NCI-H774 (cell line): ENCODE data around the gene TMEM131L.
"Not testable (repeated sequence)": the region's sequence is repeated elsewhere in the genome, so short reads cannot be mapped to it uniquely, and the experiment has no call there.

Source experiments
- DNase-seq: peaks from one replicate; lab custom pipeline; 2025; lab: John Stamatoyannopoulos, UW

Gene TMEM131L

DNA sequence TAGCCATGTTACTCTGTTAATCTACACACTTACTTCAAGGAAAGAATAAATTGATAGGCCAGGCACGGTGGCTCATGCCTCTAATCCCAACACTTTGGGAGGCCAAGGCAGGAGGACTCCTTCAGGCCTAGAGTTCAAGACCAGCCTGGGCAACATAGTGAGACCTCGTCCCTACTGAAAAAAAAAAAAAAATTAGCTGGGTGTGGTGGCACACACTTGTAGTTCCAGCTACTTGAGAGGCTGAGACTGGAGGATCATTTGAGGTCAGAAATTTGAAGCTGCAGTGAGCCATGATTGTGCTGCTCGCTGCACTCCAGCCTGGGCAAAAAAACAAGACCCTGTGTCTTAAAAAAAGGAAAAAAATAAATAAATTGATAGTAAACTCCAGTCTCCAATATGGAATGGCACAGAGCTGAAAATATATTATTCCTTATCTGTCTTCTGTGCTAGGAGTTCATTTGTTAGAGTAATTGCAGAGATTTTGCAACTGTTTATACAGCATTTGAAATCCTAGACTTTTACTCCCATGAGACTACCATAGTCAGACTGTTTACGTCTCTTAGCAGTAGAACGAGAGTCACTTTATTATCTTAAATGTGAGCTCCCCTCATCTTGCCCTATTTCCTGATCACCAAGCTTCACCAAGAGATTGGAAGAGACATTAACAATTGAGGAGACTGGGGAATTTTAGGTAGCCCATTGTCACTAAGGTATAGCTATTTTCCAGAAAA lies 18.8 kb upstream of the TMEM131L start:
- DNase-seq: no peak

DNA sequence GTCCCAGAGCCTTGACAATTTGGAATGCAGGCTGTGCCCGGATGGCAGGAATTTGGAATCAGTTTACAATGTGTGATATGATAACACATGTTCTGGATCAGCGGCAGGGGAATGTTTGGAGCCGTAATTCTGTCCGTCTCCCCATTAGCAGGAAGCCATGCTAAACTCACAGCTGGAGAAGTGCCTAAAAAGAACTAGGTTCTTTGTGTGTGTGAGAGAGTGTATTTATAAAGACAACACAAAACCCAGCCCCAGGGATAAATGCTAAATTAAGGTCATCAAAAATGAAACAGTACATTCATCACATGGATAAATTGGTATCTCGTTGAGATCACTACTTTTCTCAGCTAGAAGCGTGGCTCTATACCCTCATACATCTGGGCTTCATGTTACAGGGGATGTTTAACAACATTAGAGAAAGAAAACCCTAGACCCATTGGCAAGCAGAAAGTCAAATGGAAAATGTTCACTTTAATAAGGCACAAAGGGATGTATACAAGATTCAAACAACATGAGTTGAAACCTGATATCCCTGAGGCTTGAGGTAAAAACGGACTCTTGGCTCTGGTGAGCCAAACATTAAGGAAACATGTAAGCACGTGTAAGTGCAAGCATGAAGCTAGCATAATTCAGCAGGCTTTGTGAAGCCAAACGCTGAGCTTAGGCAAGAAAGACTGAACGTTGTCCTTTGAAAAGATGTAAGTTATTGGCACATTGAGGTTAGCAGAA lies 18.0 kb upstream of the TMEM131L start:
- no peak for DNase-seq

- DNase-seq: no peak
Observed at GRCh38 chr4:153449338-153449737, 16.8 kb upstream of the TMEM131L start.

GRCh38 chr4:153450544-153450917 lies 15.6 kb upstream of the TMEM131L start:
- no peak for DNase-seq

- not testable (repeated sequence) for DNase-seq
Observed at GRCh38 chr4:153451145-153451544, 15.0 kb upstream of the TMEM131L start.

- no peak for DNase-seq
Observed at GRCh38 chr4:153451911-153452657, 14.1 kb upstream of the TMEM131L start.

DNA sequence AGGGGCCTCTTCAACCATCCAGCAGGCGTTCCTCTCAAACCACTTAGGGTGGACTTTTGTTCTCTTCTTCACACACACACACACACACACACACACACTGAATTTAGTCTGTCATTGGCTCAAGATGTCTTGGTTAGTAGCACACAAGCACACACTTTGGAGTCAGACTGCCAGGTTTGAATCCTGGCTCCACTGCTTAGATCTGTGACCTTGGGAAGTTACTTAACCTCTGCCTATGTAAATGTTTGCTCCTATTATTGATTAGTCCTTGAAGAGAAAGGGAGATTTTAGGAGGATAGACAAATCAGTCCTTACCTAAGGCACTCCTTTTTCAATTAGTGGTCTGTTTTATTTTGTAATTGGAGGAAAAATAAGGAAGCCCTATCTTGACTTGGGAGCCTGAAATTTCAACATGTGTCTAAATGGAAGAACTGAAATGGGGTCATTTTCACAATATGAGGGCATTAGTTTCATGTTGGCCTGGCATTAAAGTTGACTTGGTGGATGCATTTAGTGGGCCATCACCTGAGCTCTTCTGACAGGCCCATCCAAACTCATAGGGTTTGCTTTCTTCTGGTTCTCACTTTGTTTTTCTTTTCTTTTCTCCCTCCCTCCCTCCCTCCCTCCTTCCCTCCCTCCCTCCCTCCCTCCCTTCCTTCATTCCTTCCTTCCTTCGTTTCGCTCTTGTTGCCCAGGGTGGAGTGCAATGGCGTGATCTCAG lies 13.3 kb upstream of the TMEM131L start:
- no peak for DNase-seq

DNA sequence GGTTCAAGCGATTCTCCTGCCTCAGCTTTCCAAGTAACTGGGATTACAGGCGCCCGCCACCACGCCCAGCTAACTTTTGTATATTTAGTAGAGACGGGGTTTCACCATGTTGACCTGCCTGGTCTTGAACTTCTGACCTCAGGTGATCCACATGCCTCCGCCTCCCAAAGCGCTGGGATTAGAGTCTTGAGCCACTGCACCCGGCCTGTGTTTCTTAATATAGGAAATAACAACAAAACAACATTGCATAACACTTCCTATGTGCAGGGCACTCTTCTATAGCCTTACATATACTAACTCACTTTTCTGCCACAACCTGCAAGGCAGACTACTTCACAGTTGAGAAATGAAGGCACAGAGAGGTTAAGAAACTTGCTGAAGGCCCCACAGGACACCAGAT lies 12.8 kb upstream of the TMEM131L start:
- DNase-seq: no peak

DNA sequence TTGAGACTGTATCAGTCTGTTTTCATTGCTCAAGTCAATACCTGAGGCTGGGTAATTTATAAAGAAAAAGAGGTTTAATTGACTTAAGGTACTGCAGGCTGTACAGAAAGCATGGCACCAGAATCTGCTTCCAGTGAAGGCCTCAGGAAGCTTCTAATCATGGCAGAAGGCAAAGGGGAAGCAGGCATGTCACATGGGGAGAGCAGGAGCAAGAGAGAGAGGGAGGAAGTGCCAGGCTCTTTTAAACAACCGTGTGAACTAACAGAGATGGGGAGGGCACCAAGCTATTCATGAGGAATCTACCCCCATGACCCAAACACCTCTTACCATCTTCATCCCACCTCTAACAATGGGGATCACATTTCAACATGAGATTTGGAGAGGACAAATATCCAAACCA lies 7.2 kb upstream of the TMEM131L start:
- DNase-seq: no peak

DNA sequence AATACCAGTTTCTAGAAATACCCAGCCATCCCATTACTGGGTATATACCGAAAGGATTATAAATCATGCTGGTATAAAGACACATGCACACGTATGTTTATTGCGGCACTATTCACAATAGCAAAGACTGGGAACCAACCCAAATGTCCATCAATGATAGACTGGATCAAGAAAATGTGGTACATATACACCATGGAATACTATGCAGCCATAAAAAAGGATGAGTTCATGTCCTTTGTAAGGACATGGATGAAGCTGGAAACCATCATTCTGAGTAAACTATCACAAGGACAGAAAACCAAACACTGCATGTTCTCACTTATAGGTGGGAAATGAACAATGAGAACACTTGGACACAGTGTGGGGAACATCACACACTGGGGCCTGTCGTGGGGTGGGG lies 4.6 kb upstream of the TMEM131L start:
- DNase-seq: not testable (repeated sequence)

GRCh38 chr4:153464068-153464467 lies 2.1 kb upstream of the TMEM131L start:
- DNase-seq: no peak

GRCh38 chr4:153465140-153465539 lies 1.0 kb upstream of the TMEM131L start:
- no peak for DNase-seq

GRCh38 chr4:153465615-153466080 lies 512 bp upstream of the TMEM131L start:
- no peak for DNase-seq

DNA sequence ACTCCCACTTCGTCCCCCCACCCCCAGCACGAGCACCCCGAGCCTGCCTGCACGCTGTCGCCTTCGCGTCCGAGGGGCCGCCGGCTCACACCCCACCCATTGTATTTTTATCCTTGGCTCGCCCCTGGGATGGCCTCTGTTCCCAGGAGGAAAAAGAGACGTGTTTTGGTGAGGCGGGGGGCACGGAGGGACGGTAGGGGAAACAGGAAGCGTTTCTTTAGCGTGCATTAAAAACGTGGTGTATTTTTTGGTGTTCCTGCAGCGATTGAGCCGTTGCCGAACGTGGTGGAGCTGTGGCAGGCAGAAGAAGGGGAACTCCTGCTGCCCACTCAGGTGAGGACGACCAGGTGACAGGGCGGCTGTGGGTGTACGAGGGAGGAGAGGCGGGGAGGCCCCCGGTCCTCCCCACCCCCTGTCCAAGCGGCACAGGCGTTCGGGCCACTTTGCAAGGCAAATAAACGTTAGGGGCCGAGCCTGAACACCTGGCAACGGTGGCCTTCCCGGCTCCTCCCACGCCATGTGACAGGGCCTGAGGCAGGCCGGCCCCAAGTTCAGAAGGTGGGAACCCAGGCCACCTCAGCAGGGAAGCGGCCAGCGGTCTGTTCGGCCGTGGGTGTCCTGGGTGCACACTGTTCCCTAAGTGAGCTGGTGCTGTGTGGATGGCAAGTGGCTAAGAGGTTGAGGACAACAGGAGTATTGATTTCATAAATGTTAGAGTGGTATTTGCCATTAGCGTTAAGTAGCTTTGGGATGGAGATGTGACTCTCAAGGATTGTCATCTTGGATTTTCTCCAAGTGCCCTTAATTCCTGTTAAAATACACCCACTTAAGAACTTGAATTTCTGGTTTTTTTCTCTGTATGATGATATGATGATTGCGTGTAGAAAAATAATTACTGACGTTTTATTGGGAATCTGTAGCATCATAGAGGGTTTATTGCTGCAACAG lies 1.1 kb downstream of the TMEM131L start:
- peak; percentile 47 for DNase-seq

DNA sequence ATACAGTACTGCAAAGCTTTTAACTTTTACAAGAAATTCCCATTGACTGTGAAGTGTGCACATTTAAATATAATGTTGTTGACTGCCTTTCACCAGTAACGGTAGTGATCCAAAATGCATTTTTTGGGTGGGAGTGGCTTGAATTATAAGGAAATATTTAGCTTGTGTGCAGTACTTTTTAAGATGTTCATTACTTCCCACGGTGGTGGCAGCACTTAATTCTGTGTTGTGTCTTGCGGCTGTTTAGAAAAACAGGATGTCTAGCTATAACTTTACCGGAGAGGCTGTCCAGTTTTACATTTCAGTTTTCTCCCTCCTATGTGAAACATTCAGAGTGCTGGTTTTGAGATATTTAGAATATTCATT lies 1.7 kb downstream of the TMEM131L start:
- DNase-seq: no peak

DNA sequence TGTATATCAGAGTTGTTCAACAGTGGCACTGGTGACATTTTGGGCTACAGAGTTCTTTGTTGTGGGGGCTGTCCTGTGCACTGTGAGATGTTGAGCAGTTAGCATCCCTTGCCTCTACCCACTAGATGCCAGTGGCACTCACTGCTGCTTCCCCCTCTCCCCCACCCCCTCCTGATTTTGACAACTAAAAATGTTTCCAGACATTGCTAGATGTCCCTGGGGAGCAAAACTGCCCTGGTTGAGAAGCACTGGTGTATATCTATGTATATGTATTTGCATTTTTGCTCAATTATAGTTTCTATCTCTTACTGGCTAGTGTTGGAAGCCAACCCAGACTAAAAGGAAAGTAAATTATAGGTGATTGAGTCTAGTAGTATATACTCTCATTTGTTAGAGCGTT lies 2.4 kb downstream of the TMEM131L start:
- no peak for DNase-seq

DNA sequence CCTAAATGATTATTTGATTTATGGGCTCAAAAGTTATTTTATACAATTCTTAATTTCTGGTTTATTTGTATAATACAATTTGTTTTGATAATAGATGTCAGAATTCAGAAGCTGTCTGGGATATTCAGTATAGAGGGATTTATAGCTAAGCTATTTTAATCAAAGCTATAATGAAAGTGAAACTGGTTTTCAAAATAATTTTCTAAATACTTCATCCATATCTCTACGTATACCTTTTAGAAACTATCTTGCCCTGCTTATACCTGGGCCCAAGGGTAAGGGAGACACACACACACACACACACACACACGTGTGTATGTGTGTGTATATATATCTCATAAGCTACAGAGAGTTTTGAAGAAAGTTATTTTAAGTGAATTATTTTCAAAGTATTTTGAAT lies 2.9 kb downstream of the TMEM131L start:
- DNase-seq: no peak

DNA sequence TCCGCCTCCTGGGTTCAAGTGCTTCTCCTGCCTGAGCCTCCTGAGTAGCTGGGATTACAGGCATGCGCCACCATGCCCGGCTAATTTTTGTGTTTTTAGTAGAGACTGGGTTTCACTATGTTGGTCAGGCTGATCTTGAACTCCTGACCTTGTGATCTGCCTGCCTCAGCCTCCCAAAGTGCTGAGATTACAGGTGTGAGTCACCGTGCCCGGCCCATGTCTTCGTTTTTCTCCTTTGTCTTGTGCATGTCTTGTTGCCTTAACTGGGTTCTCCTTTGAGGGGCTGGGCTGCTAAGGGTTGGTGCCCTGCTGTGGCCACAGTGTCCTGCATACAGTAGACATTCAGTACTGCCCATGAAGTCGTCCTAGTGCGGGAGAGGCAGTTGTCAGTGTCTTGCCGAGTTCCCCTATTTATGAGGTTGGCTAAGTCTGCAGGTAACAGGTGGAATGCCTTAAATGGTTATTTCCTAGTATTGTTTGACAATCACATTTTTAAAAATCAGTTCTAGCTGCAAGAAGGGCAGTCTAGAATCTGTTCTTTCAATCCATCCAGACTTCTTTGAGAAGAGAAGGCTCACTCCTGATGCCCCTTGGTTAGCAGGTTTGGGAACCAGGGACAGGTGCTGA lies 5.0 kb downstream of the TMEM131L start:
- DNase-seq: not testable (repeated sequence)

GRCh38 chr4:153471698-153472093 lies 5.5 kb downstream of the TMEM131L start:
- no peak for DNase-seq
